Activated T-helper 2 cell treated with anti-CD3 and anti-CD28 coated beads, Interferon-gamma antibody, Interleukin-2, Interleukin-4, amounts not matched to agents 10 μg/mL and 5 μg/mL and 100 μg/mL, durations not matched to agents 14 hours and 24 hours and 36 hours (primary cell): ENCODE data around the gene ANKIB1. TPM values are rescaled to one million over a fixed set of nuclear protein-coding genes. Genes with fewer than 3 reads are reported as not detected.
"Not testable (repeated sequence)": the region's sequence is repeated elsewhere in the genome, so short reads cannot be mapped to it uniquely, and the experiment has no call there.

Source experiments
- DNase-seq: peaks from one replicate; pipeline ENCODE4 v3.0.0; 2021; ENCODE audit warnings: low spot score
- H3K27ac Mint-ChIP-seq: one replicate; pipeline ENCODE4 v1.8.0; 2021; ENCODE audit warnings: mixed read lengths
- H3K27me3 Mint-ChIP-seq: one replicate; pipeline ENCODE4 v1.8.0; 2021; ENCODE audit warnings: low read depth, mixed read lengths
- H3K36me3 Mint-ChIP-seq: one replicate; pipeline ENCODE4 v1.8.0; 2021; ENCODE audit warnings: low read depth, mixed read lengths
- H3K4me1 Mint-ChIP-seq: one replicate; pipeline ENCODE4 v1.8.0; 2021; ENCODE audit warnings: low read depth, mixed read lengths
- H3K4me3 Mint-ChIP-seq: one replicate; pipeline ENCODE4 v1.8.0; 2021; ENCODE audit warnings: low read depth, mild to moderate bottlenecking, moderate library complexity, mixed read lengths
- H3K9me3 Mint-ChIP-seq: one replicate; pipeline ENCODE4 v1.8.0; 2021; ENCODE audit warnings: mixed read lengths
- intact Hi-C: fragments of 100-400 bp; cut with micrococcal nuclease; formaldehyde crosslinking; loops from one replicate; pipeline ENCODE4 v1.15.1; 2023
- total RNA-seq: library from RNA; stranded (reverse); gene quantifications from 2 replicates; pipeline ENCODE4 v1.2.3, GENCODE V29; 2022

Gene ANKIB1
- total RNA-seq, 1 donor from 2014 or later: 55.0 TPM

DNA sequence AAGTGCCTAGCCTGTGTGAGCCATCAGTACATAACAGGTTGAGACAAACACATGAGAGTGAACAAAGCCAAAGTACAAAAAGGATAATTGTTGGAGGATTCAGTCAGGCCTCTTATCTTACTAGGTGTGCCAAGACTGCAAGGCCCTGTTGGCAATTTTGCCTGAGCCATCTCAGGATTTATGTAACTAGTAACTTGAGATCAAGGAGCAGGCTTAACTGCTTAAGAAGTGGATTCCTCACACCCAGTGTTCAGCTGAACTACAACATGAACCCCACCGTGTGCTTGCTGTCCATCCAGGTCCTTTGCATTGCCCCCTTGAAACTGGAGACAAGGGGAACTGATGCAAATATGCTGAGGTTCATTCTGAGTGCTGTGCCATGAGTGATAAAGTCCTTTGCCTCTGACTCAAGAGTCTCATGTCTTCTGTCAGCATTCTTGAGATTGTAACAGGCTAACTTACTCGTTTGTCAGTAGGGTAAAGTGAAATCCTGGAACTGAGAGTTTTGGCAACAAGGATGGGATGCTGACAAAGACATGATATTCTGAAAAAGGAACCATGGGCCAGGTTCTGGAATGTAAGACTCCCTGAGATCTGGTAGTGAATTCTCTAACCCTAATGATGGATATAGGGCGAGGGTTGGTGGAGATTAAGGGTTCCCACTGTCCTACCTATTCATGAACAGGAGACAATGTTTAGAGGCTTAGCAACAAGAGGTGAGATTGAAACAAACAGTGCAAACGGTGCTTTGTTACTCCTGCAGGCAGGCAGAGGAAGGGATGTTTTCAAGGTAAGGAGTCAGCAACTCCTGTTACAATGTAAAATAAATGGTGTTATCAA lies 157.4 kb downstream of the ANKIB1 start:
- H3K4me3 Mint-ChIP-seq: no peak overlapping the region
- H3K9me3 Mint-ChIP-seq: no peaks in the 10 kb centered on the region
- intact Hi-C loops: no loop called here
- DNase-seq: no peak
- peaks cover 21% of the 10 kb centered on the region for H3K4me1 Mint-ChIP-seq
- H3K27ac Mint-ChIP-seq: no peak overlapping the region
- no peaks in the 10 kb centered on the region for H3K27me3 Mint-ChIP-seq
- peaks cover 18% of the 10 kb centered on the region for H3K36me3 Mint-ChIP-seq

DNA sequence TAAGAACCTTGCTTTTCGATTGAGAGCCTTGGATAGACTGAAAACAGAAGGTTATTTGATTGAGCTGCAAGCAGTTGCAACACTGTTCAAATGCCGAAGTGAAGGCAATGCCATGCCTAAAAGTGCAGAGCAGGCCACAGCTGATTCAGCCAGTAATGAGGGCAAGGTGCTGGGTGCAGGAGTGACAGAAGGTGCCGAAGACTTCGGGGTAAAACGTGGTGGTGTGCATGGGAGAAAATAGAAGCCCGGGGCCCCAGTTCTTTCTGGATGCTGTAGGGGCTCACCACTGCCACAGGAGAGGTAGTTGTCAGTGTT lies 157.9 kb downstream of the ANKIB1 start:
- Mint-ChIP-seq H3K4me1 (peaks cover 21% of the 10 kb centered on the region), H3K4me3 (no peak overlapping the region), H3K9me3 (no peaks in the 10 kb centered on the region), H3K27me3 (no peaks in the 10 kb centered on the region), H3K36me3 (peaks cover 13% of the 10 kb centered on the region), H3K27ac (no peak overlapping the region)
- DNase-seq: no peak
- intact Hi-C loops: no loop called here

GRCh38 chr7:92404170-92404614 lies 158.4 kb downstream of the ANKIB1 start:
- peak; percentile 27 for DNase-seq
- H3K4me3 Mint-ChIP-seq: no peak overlapping the region
- no peaks in the 10 kb centered on the region for H3K27me3 Mint-ChIP-seq
- H3K36me3 Mint-ChIP-seq: peaks cover 12% of the 10 kb centered on the region
- H3K9me3 Mint-ChIP-seq: no peaks in the 10 kb centered on the region
- no peak overlapping the region for H3K27ac Mint-ChIP-seq
- H3K4me1 Mint-ChIP-seq: peaks cover 21% of the 10 kb centered on the region
- intact Hi-C loops: no loop called here

GRCh38 chr7:92409357-92409756 lies 163.6 kb downstream of the ANKIB1 start:
- Mint-ChIP-seq H3K36me3 (peaks cover 5% of the 10 kb centered on the region), H3K27ac (no peak overlapping the region), H3K4me3 (no peak overlapping the region), H3K9me3 (no peaks in the 10 kb centered on the region), H3K4me1 (peaks cover 9% of the 10 kb centered on the region), H3K27me3 (peaks cover 8% of the 10 kb centered on the region)
- intact Hi-C loops: no loop called here
- DNase-seq: no peak

- H3K27ac Mint-ChIP-seq, intact Hi-C loops, H3K27me3 Mint-ChIP-seq, DNase-seq, H3K4me1 Mint-ChIP-seq, H3K9me3 Mint-ChIP-seq, H3K36me3 Mint-ChIP-seq, H3K4me3 Mint-ChIP-seq: not testable (repeated sequence)
These were observed 164.4 kb downstream of the ANKIB1 start for GRCh38 chr7:92410162-92410561.

DNA sequence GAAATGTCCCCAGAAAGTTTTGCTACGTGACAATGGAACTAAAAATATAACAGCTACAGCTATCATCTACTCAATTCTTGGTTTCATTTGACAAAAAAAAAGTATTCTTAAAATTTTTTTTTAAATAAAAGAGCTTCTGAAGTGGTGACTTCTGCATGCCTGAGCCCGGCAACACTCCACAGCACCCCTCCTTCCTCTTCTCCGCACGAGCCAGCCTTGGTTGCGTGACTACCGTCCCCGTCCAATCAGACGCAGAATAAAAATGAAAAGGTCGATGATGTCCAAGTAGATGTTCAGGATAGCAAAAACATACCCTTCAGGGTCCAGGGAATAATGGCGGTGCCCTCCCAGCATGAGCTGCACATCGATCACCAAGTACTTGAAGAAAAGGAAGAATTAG lies 167.0 kb downstream of the ANKIB1 start:
- Mint-ChIP-seq H3K9me3 (no peaks in the 10 kb centered on the region), H3K4me3 (no peak overlapping the region), H3K36me3 (no peaks in the 10 kb centered on the region), H3K27me3 (peaks cover 8% of the 10 kb centered on the region), H3K4me1 (no peaks in the 10 kb centered on the region), H3K27ac (no peak overlapping the region)
- intact Hi-C loops: no loop called here
- no peak for DNase-seq

DNA sequence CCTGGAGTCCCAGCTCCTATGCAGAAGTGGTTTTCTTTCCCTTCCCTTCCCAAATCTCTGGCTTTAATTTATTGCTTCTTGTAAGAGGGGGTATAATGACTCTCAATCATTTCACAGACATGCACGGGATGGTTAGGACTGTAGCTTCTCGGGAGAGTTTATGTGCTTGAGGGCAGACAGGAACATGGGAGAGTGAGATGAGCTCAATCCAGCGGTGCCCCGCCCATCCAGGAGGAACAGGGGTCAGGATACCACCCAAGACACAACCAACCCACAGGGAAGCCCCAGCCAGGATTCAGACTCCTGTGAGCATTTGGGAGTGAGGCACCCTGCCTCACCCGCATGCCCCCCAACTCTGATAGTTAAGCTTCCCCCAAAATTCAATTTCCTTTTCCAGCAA lies 167.8 kb downstream of the ANKIB1 start:
- intact Hi-C loops: no loop called here
- H3K4me3 Mint-ChIP-seq: no peak overlapping the region
- H3K4me1 Mint-ChIP-seq: no peaks in the 10 kb centered on the region
- H3K36me3 Mint-ChIP-seq: no peaks in the 10 kb centered on the region
- no peak for DNase-seq
- H3K27me3 Mint-ChIP-seq: peaks cover 8% of the 10 kb centered on the region
- H3K9me3 Mint-ChIP-seq: no peaks in the 10 kb centered on the region
- H3K27ac Mint-ChIP-seq: no peak overlapping the region

- H3K9me3 Mint-ChIP-seq: no peaks in the 10 kb centered on the region
- no peak overlapping the region for H3K4me3 Mint-ChIP-seq
- no peak overlapping the region for H3K27ac Mint-ChIP-seq
- intact Hi-C loops: no loop called here
- H3K27me3 Mint-ChIP-seq: peaks cover 8% of the 10 kb centered on the region
- H3K4me1 Mint-ChIP-seq: no peaks in the 10 kb centered on the region
- DNase-seq: no peak
- H3K36me3 Mint-ChIP-seq: no peaks in the 10 kb centered on the region
These were observed 169.5 kb downstream of the ANKIB1 start for GRCh38 chr7:92415225-92415624.

- no peak overlapping the region for H3K27ac Mint-ChIP-seq
- DNase-seq: no peak
- no peaks in the 10 kb centered on the region for H3K9me3 Mint-ChIP-seq
- intact Hi-C loops: no loop called here
- no peak overlapping the region for H3K4me3 Mint-ChIP-seq
- H3K27me3 Mint-ChIP-seq: peaks cover 5% of the 10 kb centered on the region
- no peaks in the 10 kb centered on the region for H3K36me3 Mint-ChIP-seq
- no peaks in the 10 kb centered on the region for H3K4me1 Mint-ChIP-seq
These were observed 172.1 kb downstream of the ANKIB1 start for GRCh38 chr7:92417913-92418312.

GRCh38 chr7:92421676-92422435 lies 176.1 kb downstream of the ANKIB1 start:
- H3K36me3 Mint-ChIP-seq: no peaks in the 10 kb centered on the region
- intact Hi-C loops: loop anchor here (5.0 kb wide), 1 partner anchor 175 kb away; the partner anchor contains the start of genes ANKIB1 and KRIT1
- H3K4me1 Mint-ChIP-seq: peaks cover 14% of the 10 kb centered on the region

DNA sequence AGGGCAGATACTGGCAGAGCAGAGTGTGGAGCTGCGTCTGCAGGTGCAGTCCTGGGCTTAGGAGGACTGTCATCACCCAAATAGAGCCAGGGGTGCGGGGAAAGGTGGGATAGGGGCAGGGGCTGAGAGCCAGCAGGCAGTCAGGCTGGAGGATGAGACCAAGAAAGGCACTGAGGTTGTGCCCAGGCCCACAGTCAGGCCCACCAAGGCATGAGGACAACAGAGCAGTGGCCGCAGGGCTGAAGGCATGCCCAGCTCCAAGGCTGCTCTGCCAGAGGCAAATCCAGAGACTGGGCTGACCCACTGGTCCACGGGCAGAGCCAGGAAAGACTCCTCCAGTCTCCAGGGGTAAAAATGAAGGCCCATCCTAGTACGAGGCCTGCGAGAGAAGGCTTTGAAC lies 177.2 kb downstream of the ANKIB1 start:
- Mint-ChIP-seq H3K36me3 (no peaks in the 10 kb centered on the region), H3K4me3 (no peak overlapping the region), H3K4me1 (peaks cover 14% of the 10 kb centered on the region), H3K9me3 (no peaks in the 10 kb centered on the region), H3K27me3 (peaks cover 5% of the 10 kb centered on the region), H3K27ac (no peak overlapping the region)
- intact Hi-C loops: loop anchor here (5.0 kb wide), 1 partner anchor 176 kb away; the partner anchor contains the start of genes ANKIB1 and KRIT1
- no peak for DNase-seq

More at GRCh38 chr7:92421676-92422435, 176.1 kb downstream of the ANKIB1 start:
- Mint-ChIP-seq H3K27ac (no peak overlapping the region), H3K9me3 (no peaks in the 10 kb centered on the region), H3K27me3 (peaks cover 4% of the 10 kb centered on the region), H3K4me3 (no peak overlapping the region)
- DNase-seq: no peak

DNA sequence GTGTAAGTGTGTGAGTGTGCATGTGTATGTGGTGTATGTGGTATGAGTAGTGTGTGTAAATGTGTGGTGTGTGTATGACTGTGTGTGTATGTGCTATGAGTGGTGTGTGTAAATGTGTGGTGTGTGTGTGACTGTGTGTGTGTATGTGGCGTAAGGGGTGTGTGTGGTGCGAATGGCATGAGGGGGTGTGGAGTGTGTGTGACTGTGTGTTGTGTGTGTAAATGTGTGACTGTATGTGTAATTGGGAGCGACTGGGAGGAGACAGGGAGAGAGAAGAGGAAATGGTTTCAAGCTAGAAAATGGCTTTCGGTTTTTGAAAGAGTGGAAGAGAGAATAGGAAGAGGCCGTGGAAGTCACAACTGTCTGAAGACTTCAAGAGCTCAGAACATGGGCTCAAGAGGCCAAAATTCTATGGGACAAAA lies 177.9 kb downstream of the ANKIB1 start:
- peaks cover 14% of the 10 kb centered on the region for H3K4me1 Mint-ChIP-seq
- H3K27me3 Mint-ChIP-seq: peaks cover 5% of the 10 kb centered on the region
- no peak for DNase-seq
- H3K9me3 Mint-ChIP-seq: no peaks in the 10 kb centered on the region
- no peaks in the 10 kb centered on the region for H3K36me3 Mint-ChIP-seq
- intact Hi-C loops: loop anchor here (1.0 to 5.0 kb wide), 3 partner anchors 24 to 243 kb away; partner anchors contain the start of genes ANKIB1, GATAD1 and KRIT1
- no peak overlapping the region for H3K27ac Mint-ChIP-seq
- H3K4me3 Mint-ChIP-seq: peak overlapping the region; percentile 32
